DMS53 treated with DMSO at 0.1 percent for 48 hours (cell line): ENCODE measurements around the gene KCNK1.

Source experiments
- DNase-seq: peaks from one replicate; lab custom pipeline; 2025; ENCODE audit not compliant: unreplicated experiment; lab: John Stamatoyannopoulos, UW

KCNK1 gene

GRCh38 chr1:233695901-233696300 is 82.0 kb downstream of the KCNK1 start:
- DNase-seq = no peak

GRCh38 chr1:233700338-233700737 is 86.4 kb downstream of the KCNK1 start:
- DNase-seq = no peak

GRCh38 chr1:233704170-233704897 is 90.4 kb downstream of the KCNK1 start:
- DNase-seq = no peak

GRCh38 chr1:233704898-233705723 is 91.2 kb downstream of the KCNK1 start:
- no peak for DNase-seq

GRCh38 chr1:233707153-233707879 is 93.4 kb downstream of the KCNK1 start:
- DNase-seq = peak; percentile 81

- DNase-seq = no peak
These were observed 94.2 kb downstream of the KCNK1 start for GRCh38 chr1:233707880-233708815.

- no peak for DNase-seq
These were observed 96.1 kb downstream of the KCNK1 start for GRCh38 chr1:233710031-233710430.

- no peak for DNase-seq
These were observed 96.6 kb downstream of the KCNK1 start for GRCh38 chr1:233710507-233710906.

GRCh38 chr1:233714631-233715217 is 100.8 kb downstream of the KCNK1 start:
- peak; percentile 35 for DNase-seq

- no peak for DNase-seq
These were observed 104.2 kb downstream of the KCNK1 start for GRCh38 chr1:233718057-233718456.

GRCh38 chr1:233719655-233720341 is 105.9 kb downstream of the KCNK1 start:
- DNase-seq = no peak

- DNase-seq = peak; percentile 24
These were observed 107.2 kb downstream of the KCNK1 start for GRCh38 chr1:233721004-233721595.
